GM12878 (cell line): ENCODE measurements around the gene KRTAP5-11. TPM values are rescaled to one million over a fixed set of nuclear protein-coding genes. Genes with fewer than 3 reads are reported as not detected.

ENCODE experiments used
- ATAC-seq: fragments of 200-7000 bp; cut with Tn5 transposase; 3 replicates; pipeline ENCODE4 v1.9.1; 2020; ENCODE audit warnings: mild to moderate bottlenecking, moderate library complexity
- BruUV-seq: library from RNA; stranded (reverse); fragments of 400-500 nt; replicated peaks from 2 replicates; lab custom pipeline; 2021; lab: Mats Ljungman, UMichigan
- CTCF ChIA-PET: fragments of 300-600 bp; sonication (Branson Sonifier 250); formaldehyde crosslinking; extraction: SDS; loops from one replicate; lab custom pipeline; 2021; ENCODE audit warnings: inconsistent platforms; lab: Yijun Ruan, JAX
- POLR2A ChIA-PET: fragments of 350-600 bp; formaldehyde crosslinking; extraction: SDS; loops from one replicate; lab custom pipeline; 2021; ENCODE audit warnings: inconsistent platforms; lab: Charles Lee
- RAD21 ChIA-PET: fragments of 300-600 bp; sonication (Branson Sonifier 250); formaldehyde crosslinking; loops from one replicate; lab custom pipeline; 2023; ENCODE audit warnings: antibody characterized with exemption; ENCODE audit not compliant: unreplicated experiment; lab: Charles Lee
- SMC1A ChIA-PET: fragments of 300-600 bp; sonication (Branson Sonifier 250); formaldehyde crosslinking; loops from one replicate; lab custom pipeline; 2023; ENCODE audit not compliant: unreplicated experiment, uncharacterized antibody; lab: Charles Lee
- DNase-seq: peaks from one replicate; pipeline ENCODE4 v3.0.0-alpha.2; 2011; ENCODE audit warnings: low read depth, low spot score
- FAIRE-seq: peaks from 3 replicates; lab custom pipeline; 2011; peaks lifted over from hg19 to GRCh38; lab: Jason Lieb, UNC
- H2AFZ ChIP-seq: 2 replicates; pipeline ENCODE4 v1.6.0; 2011; ENCODE audit warnings: low read depth, low read length, control low read depth; ENCODE audit not compliant: control insufficient read depth
- H3K27ac ChIP-seq: 2 replicates; pipeline ENCODE4 v1.5.1; 2011; ENCODE audit warnings: control low read depth; ENCODE audit not compliant: control insufficient read depth, insufficient read depth
- H3K27me3 ChIP-seq, 2 experiments: replicated peaks in 1 of 2; 2 replicates each; pipeline versions ENCODE4 v1.6.0 to v1.6.1; 2011; ENCODE audit warnings: low read length in 1 of 2; ENCODE audit not compliant: control insufficient read depth in 2 of 2, insufficient read depth in 2 of 2
- H3K36me3 ChIP-seq, 2 experiments: 2 replicates each; pipeline ENCODE4 v1.5.1; 2011; ENCODE audit warnings: low read length in 1 of 2; ENCODE audit not compliant: control insufficient read depth in 2 of 2, insufficient read depth in 2 of 2
- H3K4me1 ChIP-seq: 2 replicates; pipeline ENCODE4 v1.6.1; 2011; ENCODE audit warnings: mild to moderate bottlenecking, low read length, moderate library complexity, mixed read lengths; ENCODE audit not compliant: control insufficient read depth, insufficient read depth
- H3K4me2 ChIP-seq: 2 replicates; pipeline ENCODE4 v1.6.0; 2011; ENCODE audit warnings: control low read depth; ENCODE audit not compliant: control insufficient read depth, insufficient read depth
- H3K4me3 ChIP-seq: fragments of 200-600 bp; sonication (generic); 2 replicates; pipeline ENCODE4 v1.5.1; 2016
- H3K79me2 ChIP-seq: 2 replicates; pipeline ENCODE4 v1.6.0; 2011; ENCODE audit warnings: low read length; ENCODE audit not compliant: control insufficient read depth, insufficient read depth
- H3K9ac ChIP-seq: 2 replicates; pipeline ENCODE4 v1.8.0; 2011; ENCODE audit warnings: low read length, control low read depth, mixed read lengths; ENCODE audit not compliant: control insufficient read depth, insufficient read depth
- H3K9me3 ChIP-seq: replicated peaks from 3 replicates; pipeline ENCODE4 v1.5.1; 2011; ENCODE audit warnings: mild to moderate bottlenecking, low read length; ENCODE audit not compliant: control insufficient read depth, insufficient read depth
- H4K20me1 ChIP-seq: 2 replicates; pipeline ENCODE4 v1.6.0; 2011; ENCODE audit not compliant: control insufficient read depth, insufficient read depth
- ASH2L ChIP-seq: fragments of 300-600, 200-600 bp; sonication (generic); IDR thresholded peaks from 2 replicates; pipeline ENCODE4 v1.6.1; 2017; ENCODE audit warnings: low read depth, mild to moderate bottlenecking, borderline replicate concordance
- CHD4 ChIP-seq: fragments of 200-600 bp; sonication (generic); IDR thresholded peaks from 2 replicates; pipeline ENCODE4 v1.6.1; 2016; ENCODE audit warnings: mild to moderate bottlenecking
- CUX1 ChIP-seq: IDR thresholded peaks from 2 replicates; pipeline ENCODE4 v1.6.1; 2012; ENCODE audit warnings: improper control_type of control experiment, low read depth, low read length; ENCODE audit not compliant: insufficient replicate concordance
- E2F4 ChIP-seq: IDR thresholded peaks from 2 replicates; pipeline ENCODE4 v1.6.1; 2012; ENCODE audit warnings: low read depth, low read length, improper control_type of control experiment
- ELK1 ChIP-seq: IDR thresholded peaks from 2 replicates; pipeline ENCODE4 v1.6.1; 2012; ENCODE audit warnings: low read depth, low read length, improper control_type of control experiment
- ESRRA ChIP-seq: IDR thresholded peaks from 2 replicates; pipeline ENCODE4 v1.6.1; 2012; ENCODE audit warnings: mild to moderate bottlenecking, low read length, improper control_type of control experiment
- EZH2 ChIP-seq: IDR thresholded peaks from 2 replicates; pipeline ENCODE4 v1.6.1; 2012; ENCODE audit warnings: low read depth, mild to moderate bottlenecking, control low read depth, inconsistent platforms, low read length, borderline replicate concordance; ENCODE audit not compliant: control insufficient read depth
- HDAC2 ChIP-seq: fragments of 200-600 bp; sonication (generic); IDR thresholded peaks from 2 replicates; pipeline ENCODE4 v1.6.1; 2017
- HDAC6 ChIP-seq: fragments of 200-600 bp; sonication (generic); IDR thresholded peaks from one replicate; pipeline ENCODE4 v1.8.0; 2017; ENCODE audit warnings: antibody characterized with exemption; ENCODE audit not compliant: unreplicated experiment
- HSF1 ChIP-seq: fragments of 150-350 bp; IDR thresholded peaks from 2 replicates; pipeline ENCODE4 v1.6.1; 2014; ENCODE audit warnings: mild to moderate bottlenecking, low read depth, low read length
- NFXL1 ChIP-seq: fragments of 450-650 bp; IDR thresholded peaks from 2 replicates; pipeline ENCODE4 v1.6.1; 2017; ENCODE audit warnings: antibody characterized with exemption, mild to moderate bottlenecking, borderline replicate concordance
- NR2C1 ChIP-seq: fragments of 450-650 bp; IDR thresholded peaks from 2 replicates; pipeline ENCODE4 v1.6.1; 2017; ENCODE audit warnings: antibody characterized with exemption, mild to moderate bottlenecking, moderate library complexity
- SIN3A ChIP-seq: IDR thresholded peaks from 2 replicates; pipeline ENCODE4 v1.6.1; 2012; ENCODE audit warnings: low read depth, low read length, improper control_type of control experiment
- SMAD1 ChIP-seq: fragments of 450-650 bp; IDR thresholded peaks from 2 replicates; pipeline ENCODE4 v1.6.1; 2018; ENCODE audit warnings: mild to moderate bottlenecking, low read depth; ENCODE audit not compliant: partially characterized antibody
- SMARCA5 ChIP-seq: fragments of 450-650 bp; IDR thresholded peaks from 2 replicates; pipeline ENCODE4 v1.6.1; 2017; ENCODE audit warnings: mild to moderate bottlenecking
- SRF ChIP-seq, 2 experiments: IDR thresholded peaks; 2 replicates each; pipeline ENCODE4 v1.6.1; 2011; ENCODE audit warnings: low read depth in 2 of 2, low read length in 2 of 2, mild to moderate bottlenecking in 1 of 2, moderate library complexity in 1 of 2
- ZNF207 ChIP-seq: fragments of 450-650 bp; IDR thresholded peaks from 2 replicates; pipeline ENCODE4 v1.6.1; 2014; ENCODE audit warnings: antibody characterized with exemption, mild to moderate bottlenecking, borderline replicate concordance
- WGBS: methylation state at CpG from one replicate; pipeline ENCODE4 v1.1.6; 2016; ENCODE audit warnings: low lambda C conversion rate; ENCODE audit not compliant: insufficient replicate concordance, insufficient coverage; ENCODE audit errors: missing lambda C conversion rate; 5-methylcytosine and 5-hydroxymethylcytosine counted together
- in situ Hi-C: fragments of 300-500 bp; cut with MboI; formaldehyde crosslinking; loops from 9 replicates; pipeline ENCODE4 v1.14.3; 2018; ENCODE audit warnings: mixed read lengths
- intact Hi-C: fragments of 100-400 bp; cut with micrococcal nuclease; formaldehyde crosslinking; loops from one replicate; pipeline ENCODE4 v1.14.2; 2022; ENCODE audit not compliant: unreplicated experiment
- polyA plus RNA-seq, 11 experiments: library from polyadenylated mRNA; depleted of rRNA in 4 of 11; unstranded in 6 of 11; stranded (reverse) in 5 of 11; fragments of >200 nt; fragmentation: Nextera tagmentation in 4 of 11; fragmentation: Illumina TruSeq in 1 of 11; extraction: Ambion mirVana in 4 of 11; extraction: Trizol in 1 of 11; gene quantifications; 1 replicate in 1 of 11; 2 replicates in 10 of 11; pipeline versions ENCODE4 v1.2.1 to v1.2.3, GENCODE V29; 2011 to 2016; ENCODE audit warnings: inconsistent platforms in 2 of 11, missing spikeins in 2 of 11, low read depth in 1 of 11
- total RNA-seq, 4 experiments: library from RNA; depleted of rRNA in 3 of 4; stranded (reverse); fragments of >200 nt in 3 of 4; fragmentation: Illumina TruSeq in 1 of 4; extraction: Trizol in 1 of 4; gene quantifications; 2 replicates each; pipeline versions ENCODE4 v1.2.1 to v1.2.3, GENCODE V29; 2013 to 2021

KRTAP5-11 gene
- total and polyA plus RNA-seq, 10 of the 15 experiments (the other 5 are each of a cell fraction or from before 2014, with no cell fraction given), result not detected

GRCh38 chr11:71537537-71537936 is 45.1 kb downstream of the KRTAP5-11 start:
- Histone ChIP-seq H3K9ac (no peak overlapping the region), H3K27me3 (no peaks in the 10 kb centered on the region), H3K27ac (no peak overlapping the region), H3K4me3 (no peak overlapping the region), H3K79me2 (no peaks in the 10 kb centered on the region), H2AFZ (no peak overlapping the region), H3K4me1 (peaks cover 37% of the 10 kb centered on the region), H4K20me1 (no peaks in the 10 kb centered on the region), H3K36me3 (no peaks in the 10 kb centered on the region), H3K4me2 (no peak overlapping the region), H3K9me3 (peaks cover 20% of the 10 kb centered on the region)
- in situ Hi-C loops, result no loop called here
- CTCF ChIA-PET, result no interaction called here
- POLR2A ChIA-PET, result no interaction called here
- no peak for FAIRE-seq
- RAD21 ChIA-PET, result no interaction called here
- no peak for ATAC-seq
- no peak for DNase-seq
- WGBS, result 98% methylated on average over 9 of the region's 9 CpGs
- intact Hi-C loops, result no loop called here
- SMC1A ChIA-PET, result interaction anchor here (1.0 kb wide), 1 partner anchor 89 kb away, joined by 3 read pairs; no protein-coding TSS in a partner anchor
- BruUV-seq, result no TSS peak
- TF ChIP-seq EZH2 (no peak), SMARCA5 (no peak), ASH2L (no peak), HDAC2 (no peak), NFXL1 (no peak), SIN3A (no peak), HSF1 (no peak), HDAC6 (no peak), ELK1 (no peak), CUX1 (no peak), NR2C1 (no peak), CHD4 (no peak), E2F4 (no peak), ZNF207 (no peak), SMAD1 (no peak), SRF (IDR thresholded peaks at IDR 0.05; ENCODE audit: low read depth in 2 of 2, low read length in 2 of 2) (no peak), ESRRA (no peak)
